Cardiac fibroblast (primary cell): Measurements from ENCODE around the gene MNT.
A peak's percentile ranks its signal among the peaks of the same experiment; 100 is the strongest.
"Not testable (repeated sequence)": the region's sequence is repeated elsewhere in the genome, so short reads cannot be mapped to it uniquely, and the experiment has no call there.

Source experiments
- DNase-seq, 2 donors: peaks; one replicate each; pipeline versions ENCODE4 v3.0.0 to v3.0.0-alpha.2; 2010; ENCODE audit warnings: low read depth in 2 of 2
- H3K4me3 ChIP-seq, 2 donors: replicated peaks in 1 of 2; 1 replicate in 1 of 2; 2 replicates in 1 of 2; pipeline ENCODE4 v1.5.1; 2011; ENCODE audit warnings: low read depth in 2 of 2, low read length in 2 of 2, mild to moderate bottlenecking in 2 of 2, moderate library complexity in 1 of 2
- CTCF ChIP-seq: IDR thresholded peaks from one replicate; pipeline ENCODE4 v1.5.1; 2011; ENCODE audit warnings: low read depth, mild to moderate bottlenecking, low read length, inconsistent platforms

The MNT gene

GRCh38 chr17:2440930-2441329 is 40.1 kb upstream of the MNT start:
- DNase-seq, result no peak
- H3K4me3 ChIP-seq, result no peak overlapping the region
- no peak for TF ChIP-seq CTCF

- H3K4me3 ChIP-seq, result not testable (repeated sequence)
- peak; percentile 43 to 74 for DNase-seq
Measured at GRCh38 chr17:2439997-2440396, 39.1 kb upstream of the MNT start.

GRCh38 chr17:2438823-2439222 is 38.0 kb upstream of the MNT start:
- no peak for TF ChIP-seq CTCF
- peak; percentile 52 to 56 for DNase-seq
- no peak overlapping the region for H3K4me3 ChIP-seq

GRCh38 chr17:2436316-2436905 is 35.6 kb upstream of the MNT start:
- H3K4me3 ChIP-seq, result no peak overlapping the region
- no peak for DNase-seq
- TF ChIP-seq CTCF, result no peak

GRCh38 chr17:2435862-2436261 is 35.0 kb upstream of the MNT start:
- H3K4me3 ChIP-seq, result no peak overlapping the region
- no peak for TF ChIP-seq CTCF
- no peak for DNase-seq

- H3K4me3 ChIP-seq, result no peak overlapping the region
- no peak for TF ChIP-seq CTCF
- peak in 1 of 2 donors; percentile 32 for DNase-seq
Measured at GRCh38 chr17:2435181-2435741, 34.4 kb upstream of the MNT start.

GRCh38 chr17:2433696-2434095 is 32.8 kb upstream of the MNT start:
- no peak overlapping the region for H3K4me3 ChIP-seq
- peak in 1 of 2 donors; percentile 18 for DNase-seq
- no peak for TF ChIP-seq CTCF
